K562 (cell line): ENCODE measurements around the gene NKAPL. TPM values are rescaled to one million over a fixed set of nuclear protein-coding genes. Genes with fewer than 3 reads are reported as not detected.

Source experiments
- ARID1B ChIP-seq: fragments of 450-650 bp; IDR thresholded peaks from 2 replicates; pipeline ENCODE4 v1.6.1; 2016; ENCODE audit warnings: antibody characterized with exemption, mild to moderate bottlenecking, inconsistent platforms
- CC2D1A ChIP-seq: fragments of 450-650 bp; IDR thresholded peaks from 2 replicates; pipeline ENCODE4 v1.6.1; 2017; ENCODE audit warnings: mild to moderate bottlenecking
- CREM ChIP-seq: IDR thresholded peaks from 2 replicates; pipeline ENCODE4 v1.6.1; 2014; ENCODE audit warnings: antibody characterized with exemption, low read depth
- DMBX1 ChIP-seq: fragments of 250-450 bp; sonication (Bioruptor Pico); IDR thresholded peaks from 2 replicates; pipeline ENCODE4 v1.8.0; 2022; ENCODE audit warnings: inconsistent platforms, mild to moderate bottlenecking, moderate library complexity, borderline replicate concordance
- HMGN3 ChIP-seq: IDR thresholded peaks from 2 replicates; pipeline ENCODE4 v1.6.1; 2011; ENCODE audit warnings: borderline replicate concordance, low read depth, mild to moderate bottlenecking, mixed read lengths, low read length; ENCODE audit not compliant: insufficient read length; ENCODE audit errors: extremely low read depth
- LEF1 ChIP-seq: fragments of 450-650 bp; IDR thresholded peaks from 2 replicates; pipeline ENCODE4 v1.6.1; 2016; ENCODE audit warnings: mild to moderate bottlenecking
- NFYB ChIP-seq: IDR thresholded peaks from 2 replicates; pipeline ENCODE4 v1.6.1; 2011; ENCODE audit warnings: mild to moderate bottlenecking, moderate library complexity; ENCODE audit not compliant: insufficient read length; ENCODE audit errors: extremely low read depth
- PML ChIP-seq: IDR thresholded peaks from 2 replicates; pipeline ENCODE4 v1.6.1; 2012; ENCODE audit warnings: low read length, inconsistent platforms
- RFX7 ChIP-seq: fragments of 250-450 bp; sonication (Bioruptor Pico); IDR thresholded peaks from 2 replicates; pipeline ENCODE4 v1.5.1; 2021; ENCODE audit warnings: mild to moderate bottlenecking
- SOX6 ChIP-seq: fragments of 450-650 bp; IDR thresholded peaks from 2 replicates; pipeline ENCODE4 v1.6.1; 2014; ENCODE audit warnings: mild to moderate bottlenecking
- TAF1 ChIP-seq: IDR thresholded peaks from 2 replicates; pipeline ENCODE4 v1.6.1; 2011; ENCODE audit warnings: mild to moderate bottlenecking, low read length, moderate library complexity; ENCODE audit not compliant: insufficient read depth, control insufficient read depth, severe bottlenecking; ENCODE audit errors: extremely low read depth
- TAF7 ChIP-seq: fragments of 450-650 bp; IDR thresholded peaks from 2 replicates; pipeline ENCODE4 v1.6.1; 2016; ENCODE audit warnings: missing genetic modification characterization, missing compliant biosample characterization
- TAL1 ChIP-seq: fragments of 450-650 bp; IDR thresholded peaks from 2 replicates; pipeline ENCODE4 v1.6.1; 2016; ENCODE audit warnings: mild to moderate bottlenecking
- TCF7 ChIP-seq: sonication (generic); IDR thresholded peaks from 2 replicates; pipeline ENCODE4 v1.6.1; 2016; ENCODE audit warnings: antibody characterized with exemption, borderline replicate concordance
- ZNF133 ChIP-seq: fragments of 250-450 bp; sonication (Bioruptor Pico); IDR thresholded peaks from 2 replicates; pipeline ENCODE4 v1.4.0; 2020; ENCODE audit warnings: mild to moderate bottlenecking
- ZNF23 ChIP-seq: fragments of 250-450 bp; sonication (Bioruptor Pico); IDR thresholded peaks from 2 replicates; pipeline ENCODE4 v1.4.0; 2020; ENCODE audit warnings: mild to moderate bottlenecking
- ZNF280A ChIP-seq: fragments of 450-650 bp; IDR thresholded peaks from 2 replicates; pipeline ENCODE4 v1.6.1; 2018; ENCODE audit warnings: mild to moderate bottlenecking, low read depth; ENCODE audit not compliant: partially characterized antibody
- ZNF449 ChIP-seq: fragments of 250-450 bp; sonication (Bioruptor Pico); IDR thresholded peaks from 2 replicates; pipeline ENCODE4 v1.8.0; 2022; ENCODE audit warnings: moderate library complexity, mild to moderate bottlenecking, inconsistent platforms
- polyA plus RNA-seq, 8 experiments: library from polyadenylated mRNA; depleted of rRNA in 4 of 8; stranded (reverse) in 5 of 8; unstranded in 3 of 8; fragments of >200 nt; fragmentation: Nextera tagmentation in 2 of 8; fragmentation: Illumina TruSeq in 1 of 8; extraction: Ambion mirVana in 2 of 8; extraction: Trizol in 1 of 8; gene quantifications; 2 replicates each; pipeline versions ENCODE4 v1.2.1 to v1.2.3, GENCODE V29; 2011 to 2014; ENCODE audit warnings: inconsistent platforms in 1 of 8, missing spikeins in 1 of 8
- total RNA-seq, 7 experiments: library from RNA; depleted of rRNA in 6 of 7; stranded (reverse); fragments of >200 nt in 6 of 7; fragmentation: Illumina TruSeq in 2 of 7; extraction: Trizol in 2 of 7; gene quantifications; 2 replicates each; pipeline versions ENCODE4 v1.2.1 to v1.2.3, GENCODE V29; 2011 to 2021; ENCODE audit warnings: low replicate concordance in 1 of 7
- TF ChIP-seq, protein P1 (sequence below): fragments of 450-650 bp; IDR thresholded peaks from 2 replicates; pipeline ENCODE4 v1.6.1; 2016; ENCODE audit warnings: borderline replicate concordance

NKAPL gene
- total and polyA plus RNA-seq, 9 of the 15 experiments (the other 6 are each of a cell fraction or from before 2014, with no cell fraction given) = not detected

DNA sequence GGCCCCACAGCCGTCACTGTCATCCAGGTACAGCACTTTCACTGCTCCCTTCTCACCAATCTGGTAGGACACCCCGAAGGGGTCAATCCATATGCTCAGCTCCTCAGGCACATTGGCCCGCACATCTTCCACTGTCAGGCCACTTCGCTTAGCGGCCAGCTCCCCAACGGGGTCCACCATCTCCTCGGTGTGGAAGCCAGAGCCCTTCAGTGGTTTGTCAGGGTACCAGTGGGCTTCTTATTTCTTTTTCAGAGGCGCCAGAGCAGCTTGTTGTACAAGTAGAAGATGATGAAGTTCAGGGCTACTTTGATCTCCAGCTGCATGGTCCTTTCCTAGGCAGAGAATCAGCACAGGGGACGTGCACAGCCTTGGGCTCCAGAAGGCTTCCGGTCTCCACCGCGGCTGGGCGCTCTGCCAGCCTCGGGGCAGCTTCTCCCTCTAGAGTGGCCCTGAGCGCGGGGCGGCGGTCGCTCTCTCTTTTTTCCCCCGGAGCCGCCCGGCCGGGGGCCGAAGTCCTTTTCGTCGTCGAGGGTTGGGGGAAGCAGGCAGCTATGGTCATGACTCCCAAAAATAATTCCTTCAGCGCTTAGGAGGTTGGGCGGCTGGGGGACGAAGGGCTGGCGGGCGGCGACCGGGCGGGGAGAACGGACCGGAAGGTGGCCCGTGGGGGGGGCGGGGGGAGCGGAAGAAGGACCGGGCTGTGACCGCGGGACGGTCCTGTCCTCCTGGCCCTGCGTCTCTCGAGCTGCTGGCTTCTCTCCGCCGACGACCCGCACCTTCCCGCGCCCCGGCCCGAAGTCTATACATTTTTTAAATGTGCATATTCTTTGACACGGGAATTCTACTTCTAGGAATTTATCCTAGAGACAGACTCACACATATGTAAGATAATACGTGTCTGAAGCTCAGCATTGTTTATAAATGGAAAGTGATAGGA lies 40.5 kb upstream of the NKAPL start (continued):
- no peak for TF ChIP-seq ZNF449 (CRISPR knock-in tag)
- TF ChIP-seq, protein P1, sequence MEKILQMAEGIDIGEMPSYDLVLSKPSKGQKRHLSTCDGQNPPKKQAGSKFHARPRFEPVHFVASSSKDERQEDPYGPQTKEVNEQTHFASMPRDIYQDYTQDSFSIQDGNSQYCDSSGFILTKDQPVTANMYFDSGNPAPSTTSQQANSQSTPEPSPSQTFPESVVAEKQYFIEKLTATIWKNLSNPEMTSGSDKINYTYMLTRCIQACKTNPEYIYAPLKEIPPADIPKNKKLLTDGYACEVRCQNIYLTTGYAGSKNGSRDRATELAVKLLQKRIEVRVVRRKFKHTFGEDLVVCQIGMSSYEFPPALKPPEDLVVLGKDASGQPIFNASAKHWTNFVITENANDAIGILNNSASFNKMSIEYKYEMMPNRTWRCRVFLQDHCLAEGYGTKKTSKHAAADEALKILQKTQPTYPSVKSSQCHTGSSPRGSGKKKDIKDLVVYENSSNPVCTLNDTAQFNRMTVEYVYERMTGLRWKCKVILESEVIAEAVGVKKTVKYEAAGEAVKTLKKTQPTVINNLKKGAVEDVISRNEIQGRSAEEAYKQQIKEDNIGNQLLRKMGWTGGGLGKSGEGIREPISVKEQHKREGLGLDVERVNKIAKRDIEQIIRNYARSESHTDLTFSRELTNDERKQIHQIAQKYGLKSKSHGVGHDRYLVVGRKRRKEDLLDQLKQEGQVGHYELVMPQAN = no peak
- 0 out of 2 replicates have a peak, but pooled peaks have one; percentile 47 for TF ChIP-seq SOX6
- TF ChIP-seq ARID1B = peak; percentile 40
- TF ChIP-seq DMBX1 (CRISPR knock-in tag) = no peak
- no peak for TF ChIP-seq RFX7 (CRISPR knock-in tag)
- no peak for TF ChIP-seq NFYB
- peak; percentile 62; the same call in 1 of the 2 replicates for TF ChIP-seq CREM
- TF ChIP-seq ZNF133 (CRISPR knock-in tag) = no peak
- peak; percentile 70 for TF ChIP-seq TAF1
- TF ChIP-seq LEF1 = no peak
- peak; percentile 79 for TF ChIP-seq HMGN3
- no peak for TF ChIP-seq TAL1
- no peak for TF ChIP-seq TCF7
- peak; percentile 71; the same call in 1 of the 2 replicates for TF ChIP-seq TAF7 (tag)
- TF ChIP-seq CC2D1A = no peak
- TF ChIP-seq ZNF280A = no peak
- TF ChIP-seq PML = peak; percentile 75; the same call in 1 of the 2 replicates
- TF ChIP-seq ZNF23 = no peak
